ENCODE results near the gene SIGLECL1. TPM values are rescaled to one million over a fixed set of nuclear protein-coding genes. Genes with fewer than 3 reads are reported as not detected.
A peak's percentile ranks its signal among the peaks of the same experiment; 100 is the strongest.
"Not testable (repeated sequence)": the region's sequence is repeated elsewhere in the genome, so short reads cannot be mapped to it uniquely, and the experiment has no call there.

SIGLECL1 gene
- not detected for total RNA-seq
- long read RNA-seq, result 0 reads

- intact Hi-C loops (cut with micrococcal nuclease), result no loop called here
- DNase-seq, result no peak
- ATAC-seq, result no peak
Observed at GRCh38 chr19:51250786-51251467, at the start of gene SIGLECL1. SIGLECL1 (plus strand) TSS chr19:51251080; CDS start chr19:51264073, 12,993 bp downstream.

- intact Hi-C loops (cut with micrococcal nuclease), result no loop called here
- DNase-seq, result no peak
Observed at GRCh38 chr19:51201712-51202111, 49.2 kb upstream of the SIGLECL1 start.

GRCh38 chr19:51203916-51204315, 47.0 kb upstream of the SIGLECL1 start:
- intact Hi-C loops (cut with micrococcal nuclease), result no loop called here
- DNase-seq, result no peak
- no peak for ATAC-seq

More at GRCh38 chr19:51201712-51202111, 49.2 kb upstream of the SIGLECL1 start:
- ATAC-seq, result no peak

GRCh38 chr19:51204321-51204720, 46.6 kb upstream of the SIGLECL1 start:
- DNase-seq (no peak), ATAC-seq (no peak)
- intact Hi-C loops (cut with micrococcal nuclease), result no loop called here

GRCh38 chr19:51207747-51208146, 43.1 kb upstream of the SIGLECL1 start:
- intact Hi-C loops (cut with micrococcal nuclease), result no loop called here

GRCh38 chr19:51210191-51210784, 40.6 kb upstream of the SIGLECL1 start:
- intact Hi-C loops (cut with micrococcal nuclease), result no loop called here
- no peak for DNase-seq
- ATAC-seq, result no peak

More at GRCh38 chr19:51207747-51208146, 43.1 kb upstream of the SIGLECL1 start:
- DNase-seq (no peak), ATAC-seq (no peak)

- peak; percentile 80 for ATAC-seq
- intact Hi-C loops (cut with micrococcal nuclease); DNase-seq: not testable (repeated sequence)
Observed at GRCh38 chr19:51210874-51211361, 40.0 kb upstream of the SIGLECL1 start.

GRCh38 chr19:51211833-51212232, 39.0 kb upstream of the SIGLECL1 start:
- ATAC-seq, result no peak
- no peak for DNase-seq
- intact Hi-C loops (cut with micrococcal nuclease), result no loop called here

- no peak for ATAC-seq
- intact Hi-C loops (cut with micrococcal nuclease), result no loop called here
- DNase-seq, result no peak
Observed at GRCh38 chr19:51219307-51219706, 31.6 kb upstream of the SIGLECL1 start.

- DNase-seq, result no peak
- intact Hi-C loops (cut with micrococcal nuclease), result no loop called here
Observed at GRCh38 chr19:51219971-51220370, 30.9 kb upstream of the SIGLECL1 start.

GRCh38 chr19:51220996-51221395, 29.9 kb upstream of the SIGLECL1 start:
- ATAC-seq (no peak), DNase-seq (no peak)
- intact Hi-C loops (cut with micrococcal nuclease), result no loop called here

More at GRCh38 chr19:51219971-51220370, 30.9 kb upstream of the SIGLECL1 start:
- ATAC-seq, result no peak

GRCh38 chr19:51224163-51224641, 26.7 kb upstream of the SIGLECL1 start:
- intact Hi-C loops (cut with micrococcal nuclease), result no loop called here
- DNase-seq, result no peak
- no peak for ATAC-seq

GRCh38 chr19:51224898-51225393, 25.9 kb upstream of the SIGLECL1 start, which contains the start of gene CD33:
CD33 (plus strand) TSS chr19:51225080; CDS start chr19:51225119, 39 bp downstream.
- intact Hi-C loops (cut with micrococcal nuclease), result not testable (repeated sequence)
- DNase-seq (peak; percentile 35), ATAC-seq (peak; percentile 81)

- DNase-seq (no peak), ATAC-seq (no peak)
- intact Hi-C loops (cut with micrococcal nuclease), result no loop called here
Observed at GRCh38 chr19:51226067-51226466, 24.8 kb upstream of the SIGLECL1 start.

- DNase-seq (no peak), ATAC-seq (no peak)
- intact Hi-C loops (cut with micrococcal nuclease), result no loop called here
Observed at GRCh38 chr19:51227326-51227725, 23.6 kb upstream of the SIGLECL1 start.

- no peak for DNase-seq
- intact Hi-C loops (cut with micrococcal nuclease), result no loop called here
- ATAC-seq, result no peak
Observed at GRCh38 chr19:51227966-51228365, 22.9 kb upstream of the SIGLECL1 start.

- intact Hi-C loops (cut with micrococcal nuclease), result no loop called here
- ATAC-seq, result no peak
- no peak for DNase-seq
Observed at GRCh38 chr19:51240866-51241265, 10.0 kb upstream of the SIGLECL1 start.

GRCh38 chr19:51242881-51243630, 7.8 kb upstream of the SIGLECL1 start:
- ATAC-seq (no peak), DNase-seq (no peak)
- intact Hi-C loops (cut with micrococcal nuclease), result no loop called here

- peak; percentile 31 for ATAC-seq
- intact Hi-C loops (cut with micrococcal nuclease), result no loop called here
- no peak for DNase-seq
Observed at GRCh38 chr19:51246164-51246552, 4.7 kb upstream of the SIGLECL1 start.

All from left ventricle myocardium superior (tissue), 1 donor.